MM.1S (cell line): ENCODE data around the gene MTCL1.

Experiments
- DNase-seq: peaks from one replicate; pipeline ENCODE4 v3.0.0-alpha.2; 2015
- H2AFZ ChIP-seq: fragments of 300-600 bp; sonication (generic); 2 replicates; pipeline ENCODE4 v1.6.0; 2016; ENCODE audit warnings: antibody characterized with exemption, low read length
- H3F3A ChIP-seq: fragments of 300-600 bp; sonication (generic); 2 replicates; pipeline ENCODE4 v1.6.1; 2016; ENCODE audit warnings: mild to moderate bottlenecking, antibody characterized with exemption, low read length, moderate library complexity, mixed read lengths; ENCODE audit not compliant: insufficient read depth
- H3K27ac ChIP-seq: fragments of 300-600 bp; sonication (generic); 2 replicates; pipeline ENCODE4 v1.5.1; 2016; ENCODE audit warnings: mild to moderate bottlenecking, low read length
- H3K27me3 ChIP-seq: fragments of 300-600 bp; sonication (generic); replicated peaks from 2 replicates; pipeline ENCODE4 v1.6.0; 2016; ENCODE audit warnings: low read length; ENCODE audit not compliant: insufficient read depth
- H3K36me3 ChIP-seq: fragments of 300-600 bp; sonication (generic); replicated peaks from 2 replicates; pipeline ENCODE4 v1.6.1; 2016; ENCODE audit warnings: mild to moderate bottlenecking, low read length, mixed read lengths; ENCODE audit not compliant: insufficient read depth
- H3K4me1 ChIP-seq: fragments of 300-600 bp; sonication (generic); 2 replicates; pipeline ENCODE4 v1.6.1; 2016; ENCODE audit warnings: low read length, mixed read lengths
- H3K4me2 ChIP-seq: fragments of 300-600 bp; sonication (generic); 2 replicates; pipeline ENCODE4 v1.6.0; 2016; ENCODE audit warnings: low read depth, low read length
- H3K4me3 ChIP-seq: fragments of 300-600 bp; sonication (generic); 2 replicates; pipeline ENCODE4 v1.5.1; 2016; ENCODE audit warnings: low read length, mixed read lengths
- H3K79me2 ChIP-seq: fragments of 300-600 bp; sonication (generic); 2 replicates; pipeline ENCODE4 v1.6.1; 2016; ENCODE audit warnings: mixed run types, low read length, mixed read lengths
- H3K9ac ChIP-seq: fragments of 300-600 bp; sonication (generic); 2 replicates; pipeline ENCODE4 v1.6.1; 2016; ENCODE audit warnings: low read length, mixed read lengths
- H3K9me2 ChIP-seq: fragments of 300-600 bp; sonication (generic); replicated peaks from 2 replicates; pipeline ENCODE4 v1.6.1; 2016; ENCODE audit warnings: mild to moderate bottlenecking, low read length, mixed read lengths; ENCODE audit not compliant: insufficient read depth
- H3K9me3 ChIP-seq: fragments of 300-600 bp; sonication (generic); replicated peaks from 2 replicates; pipeline ENCODE4 v1.6.1; 2016; ENCODE audit warnings: mild to moderate bottlenecking, low read length, mixed read lengths; ENCODE audit not compliant: insufficient read depth
- H4K20me1 ChIP-seq: fragments of 300-600 bp; sonication (generic); 2 replicates; pipeline ENCODE4 v1.6.1; 2016; ENCODE audit warnings: mild to moderate bottlenecking, low read length, moderate library complexity, mixed read lengths; ENCODE audit not compliant: insufficient read depth
- EZH2 ChIP-seq: fragments of 300-600 bp; sonication (generic); optimal IDR thresholded peaks from 2 replicates; pipeline ENCODE3; 2017; ENCODE audit warnings: low read depth, mild to moderate bottlenecking, antibody characterized with exemption, low read length, mixed read lengths
- EZH2phosphoT487 ChIP-seq: fragments of 300-600 bp; sonication (generic); IDR thresholded peaks from 2 replicates; pipeline ENCODE4 v1.6.1; 2018; ENCODE audit warnings: antibody characterized with exemption, low read length
- TF ChIP-seq, protein P1 (sequence below): fragments of 300-600 bp; sonication (generic); IDR thresholded peaks from 2 replicates; pipeline ENCODE4 v1.5.1; 2016; ENCODE audit warnings: antibody characterized with exemption, low read length, mixed read lengths

The MTCL1 gene

DNA sequence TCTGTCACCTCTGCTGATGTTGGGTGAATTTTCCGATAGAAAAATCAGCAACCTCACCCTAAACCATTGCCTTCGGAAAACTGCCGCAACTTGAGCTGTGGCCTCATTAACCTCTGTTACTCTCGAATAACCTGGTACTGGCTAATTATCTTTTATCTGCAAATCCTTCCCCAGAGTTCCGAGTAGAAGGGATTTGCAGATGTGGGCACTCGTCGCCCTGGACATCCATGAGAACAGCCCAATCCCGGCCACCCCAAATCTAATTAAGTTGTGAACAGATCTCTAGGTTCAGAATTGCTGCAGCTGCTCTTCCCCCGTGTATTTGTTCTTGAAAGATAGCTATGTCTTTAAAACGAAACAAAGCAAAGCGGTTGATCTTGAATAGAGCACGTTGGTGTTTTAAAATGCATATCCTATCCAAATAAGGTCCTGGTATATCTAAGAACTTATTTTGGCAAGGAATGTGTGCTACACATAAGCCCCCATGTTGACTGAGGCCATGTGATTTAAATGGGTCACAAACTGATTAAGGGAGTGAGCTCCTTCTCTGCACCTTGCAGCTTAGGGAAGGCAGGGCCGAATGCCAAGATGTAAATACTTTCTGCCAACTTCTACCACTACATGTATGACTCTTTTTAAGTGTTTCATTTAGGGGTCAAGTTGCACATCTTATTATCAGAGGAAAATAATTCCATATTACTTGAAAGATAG is 88.2 kb downstream of the MTCL1 start:
- H3F3A ChIP-seq, result no peaks in the 10 kb centered on the region
- no peaks in the 10 kb centered on the region for H3K79me2 ChIP-seq

DNA sequence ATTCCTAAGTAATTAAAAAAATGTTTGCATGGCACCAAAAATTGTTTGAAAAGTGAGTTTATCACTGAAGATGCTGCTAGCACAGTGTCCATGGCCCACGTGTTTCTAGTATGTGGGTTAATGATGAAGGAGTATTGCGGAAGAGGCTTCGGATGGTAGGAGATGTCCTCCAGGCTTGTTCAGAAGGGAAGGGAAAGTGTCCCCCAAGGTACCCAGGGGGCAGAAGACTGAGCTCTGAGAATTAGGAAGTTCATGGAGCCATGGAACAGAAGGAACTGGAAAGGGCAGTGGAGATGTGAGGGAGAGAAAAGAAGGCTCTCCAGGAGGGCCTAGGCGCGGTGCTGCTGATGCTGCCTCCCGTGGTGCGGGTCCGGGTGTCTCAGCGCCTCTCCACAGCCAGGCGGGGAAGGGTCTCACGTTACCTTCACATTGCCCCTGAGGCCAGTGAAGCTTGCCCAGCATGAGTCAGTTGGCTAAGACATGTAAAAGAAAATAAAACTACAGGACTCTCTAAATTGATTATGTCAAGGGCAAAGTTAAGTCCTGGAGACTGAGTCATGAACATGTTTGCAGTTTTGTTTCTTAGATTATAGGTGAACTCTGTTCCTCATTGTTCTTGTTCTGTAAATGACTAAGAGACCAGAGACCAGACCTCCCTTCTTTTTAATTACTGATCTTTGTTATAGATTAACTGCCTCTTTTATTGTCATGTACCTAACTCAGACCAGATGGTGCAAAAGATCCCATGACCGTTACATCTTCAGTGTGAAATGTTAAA is 89.0 kb downstream of the MTCL1 start:
- Histone ChIP-seq H2AFZ (no peak overlapping the region), H3K4me3 (no peak overlapping the region), H3K9ac (no peak overlapping the region), H3K4me1 (no peaks in the 10 kb centered on the region), H3F3A (no peaks in the 10 kb centered on the region), H4K20me1 (no peaks in the 10 kb centered on the region), H3K9me2 (no peaks in the 10 kb centered on the region), H3K27ac (no peak overlapping the region), H3K4me2 (no peak overlapping the region), H3K27me3 (no peaks in the 10 kb centered on the region), H3K9me3 (no peaks in the 10 kb centered on the region), H3K79me2 (no peaks in the 10 kb centered on the region), H3K36me3 (no peaks in the 10 kb centered on the region)
- TF ChIP-seq, protein P1, sequence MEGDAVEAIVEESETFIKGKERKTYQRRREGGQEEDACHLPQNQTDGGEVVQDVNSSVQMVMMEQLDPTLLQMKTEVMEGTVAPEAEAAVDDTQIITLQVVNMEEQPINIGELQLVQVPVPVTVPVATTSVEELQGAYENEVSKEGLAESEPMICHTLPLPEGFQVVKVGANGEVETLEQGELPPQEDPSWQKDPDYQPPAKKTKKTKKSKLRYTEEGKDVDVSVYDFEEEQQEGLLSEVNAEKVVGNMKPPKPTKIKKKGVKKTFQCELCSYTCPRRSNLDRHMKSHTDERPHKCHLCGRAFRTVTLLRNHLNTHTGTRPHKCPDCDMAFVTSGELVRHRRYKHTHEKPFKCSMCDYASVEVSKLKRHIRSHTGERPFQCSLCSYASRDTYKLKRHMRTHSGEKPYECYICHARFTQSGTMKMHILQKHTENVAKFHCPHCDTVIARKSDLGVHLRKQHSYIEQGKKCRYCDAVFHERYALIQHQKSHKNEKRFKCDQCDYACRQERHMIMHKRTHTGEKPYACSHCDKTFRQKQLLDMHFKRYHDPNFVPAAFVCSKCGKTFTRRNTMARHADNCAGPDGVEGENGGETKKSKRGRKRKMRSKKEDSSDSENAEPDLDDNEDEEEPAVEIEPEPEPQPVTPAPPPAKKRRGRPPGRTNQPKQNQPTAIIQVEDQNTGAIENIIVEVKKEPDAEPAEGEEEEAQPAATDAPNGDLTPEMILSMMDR, result no peak
- DNase-seq, result no peak

More for the DNA sequence above, 88.2 kb downstream of the MTCL1 start:
- Histone ChIP-seq H3K27me3 (no peaks in the 10 kb centered on the region), H3K9ac (no peak overlapping the region), H3K9me2 (no peaks in the 10 kb centered on the region), H3K27ac (no peak overlapping the region), H3K4me2 (no peak overlapping the region), H3K9me3 (no peaks in the 10 kb centered on the region), H3K4me3 (no peak overlapping the region), H2AFZ (no peak overlapping the region), H3K36me3 (no peaks in the 10 kb centered on the region), H4K20me1 (no peaks in the 10 kb centered on the region), H3K4me1 (no peaks in the 10 kb centered on the region)
- TF ChIP-seq EZH2, result no peak
- TF ChIP-seq EZH2phosphoT487, result no peak
- TF ChIP-seq, protein P1, result no peak
- DNase-seq, result no peak

DNA sequence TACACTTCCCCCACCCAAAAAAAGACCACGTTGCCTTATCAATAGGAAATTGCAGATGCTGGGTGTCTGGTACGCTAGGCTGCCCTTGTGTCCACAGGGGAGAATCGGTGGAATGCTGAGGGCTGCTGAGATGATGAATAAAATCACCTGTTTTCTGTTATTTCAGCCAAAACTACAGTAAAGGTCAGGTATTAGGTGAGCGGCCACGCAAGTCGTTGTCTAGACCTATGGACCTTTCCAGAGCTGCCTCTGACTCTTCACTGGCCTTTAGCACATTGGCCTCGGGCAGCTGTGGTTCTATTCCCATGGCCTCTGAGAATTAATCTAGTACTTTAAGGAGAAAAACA is 89.6 kb downstream of the MTCL1 start:
- Histone ChIP-seq H3K9ac (no peak overlapping the region), H3K27me3 (no peaks in the 10 kb centered on the region)

More for the DNA sequence above, 89.6 kb downstream of the MTCL1 start:
- Histone ChIP-seq H3K9me3 (no peaks in the 10 kb centered on the region), H3F3A (no peaks in the 10 kb centered on the region), H3K36me3 (no peaks in the 10 kb centered on the region), H3K27ac (no peak overlapping the region), H3K4me2 (no peak overlapping the region), H3K79me2 (no peaks in the 10 kb centered on the region), H3K4me3 (no peak overlapping the region), H2AFZ (no peak overlapping the region), H4K20me1 (no peaks in the 10 kb centered on the region), H3K4me1 (no peaks in the 10 kb centered on the region), H3K9me2 (no peaks in the 10 kb centered on the region)
- TF ChIP-seq EZH2phosphoT487 (no peak), EZH2 (no peak)
- DNase-seq, result no peak
